Aorta (tissue), 5 donors: Measurements from ENCODE around the gene UTP20. TPM values are rescaled to one million over a fixed set of nuclear protein-coding genes. Genes with fewer than 3 reads are reported as not detected.

Source experiments
- ATAC-seq: fragments of 200-7000 bp; cut with Tn5 transposase; one replicate; pipeline ENCODE4 v1.9.1; 2022; ENCODE audit warnings: moderate library complexity; ENCODE audit not compliant: low FRiP score
- DNase-seq, 2 donors: peaks; one replicate each; pipeline ENCODE4 v3.0.0-alpha.2; 2020
- H3K27ac ChIP-seq, 2 donors: one replicate each; pipeline ENCODE4 v1.5.1; 2013; ENCODE audit warnings: low read length in 2 of 2, mild to moderate bottlenecking in 2 of 2, moderate library complexity in 2 of 2, control low read depth in 1 of 2, inconsistent platforms in 1 of 2, low read depth in 1 of 2
- H3K27me3 ChIP-seq, 2 donors: one replicate each; pipeline ENCODE4 v1.6.1; 2013; ENCODE audit warnings: control low read depth in 1 of 2, low read length in 1 of 2, mild to moderate bottlenecking in 1 of 2, moderate library complexity in 1 of 2; ENCODE audit not compliant: insufficient read depth in 2 of 2, control insufficient read depth in 1 of 2
- H3K36me3 ChIP-seq, 2 donors: one replicate each; pipeline ENCODE4 v1.6.1; 2013; ENCODE audit warnings: control low read depth in 1 of 2, low read length in 1 of 2, mild to moderate bottlenecking in 1 of 2; ENCODE audit not compliant: insufficient read depth in 2 of 2, control insufficient read depth in 1 of 2
- H3K4me1 ChIP-seq, 2 donors: one replicate each; pipeline ENCODE4 v1.6.1; 2013; ENCODE audit warnings: low read length in 2 of 2, control low read depth in 1 of 2, mild to moderate bottlenecking in 1 of 2, moderate library complexity in 1 of 2; ENCODE audit not compliant: insufficient read depth in 2 of 2, control insufficient read depth in 1 of 2
- H3K4me3 ChIP-seq, 2 donors: one replicate each; pipeline ENCODE4 v1.5.1; 2013; ENCODE audit warnings: low read length in 2 of 2, control low read depth in 1 of 2, mild to moderate bottlenecking in 1 of 2
- H3K9me3 ChIP-seq: one replicate; pipeline ENCODE4 v1.6.1; 2013; ENCODE audit warnings: mild to moderate bottlenecking, low read length; ENCODE audit not compliant: control insufficient read depth
- WGBS, 2 donors: extraction: QIAGEN DNeasy Blood & Tissue Kit; methylation state at CpG; one replicate each; pipeline ENCODE4 v1.1.7; 2013; 5-methylcytosine and 5-hydroxymethylcytosine counted together
- intact Hi-C, 2 donors: fragments of 100-400 bp; cut with DNase I; formaldehyde crosslinking; loops; one replicate each; pipeline versions ENCODE4 v1.14.2 to v1.15.0; 2022
- long read RNA-seq, 2 donors: library from polyadenylated mRNA; unstranded; transcript quantifications; one replicate each; pipeline ENCODE4 v2.0.0, GENCODE V29; 2020 to 2021
- polyA plus RNA-seq, 2 donors: library from polyadenylated mRNA; stranded (reverse); fragments of 200-250 nt; gene quantifications; one replicate each; pipeline ENCODE4 v1.2.3, GENCODE V29; 2013
- total RNA-seq, 2 donors: library from RNA; stranded (reverse); fragmentation: NEBNext Ultra II Directional; extraction: Animal tissue kit (Norgen Biotek cat#: 25700); gene quantifications; one replicate each; pipeline ENCODE4 v1.2.1, GENCODE V29; 2021
- donor health status: healthy with polysubstance abuse.
- donor health status: Bipolar disorder and iron deficiency.
- donor health status: DM: no; HTN: no; CAD: no.
- donor health status: DM: no; HTN: no; CAD: no.
- donor health status: DM: yes; HTN: yes; CAD: no.

The UTP20 gene
- total RNA-seq = 10 to 100 TPM; 11.4 to 15.3 TPM
- polyA plus RNA-seq = 1 to 10 TPM in 1 of 2 donors, under 1 TPM in 1; 0.50 to 1.9 TPM
- long read RNA-seq, donor 1, partial matches to known transcripts = 3 of 7 reads
- long read RNA-seq, donor 1, other reads (novel, unspliced or antisense) = 3 of 7 reads
- long read RNA-seq, donor 2, partial matches to known transcripts = 4 of 11 reads
- long read RNA-seq, donor 2, other reads (novel, unspliced or antisense) = 6 of 11 reads

GRCh38 chr12:101280006-101280505 lies at the start of gene UTP20:
Gene UTP20, plus strand, starts transcription at chr12:101280105. Its CDS starts 178 bp downstream, at chr12:101280283.
- no peaks in the 10 kb centered on the region for H3K4me1 ChIP-seq

DNA sequence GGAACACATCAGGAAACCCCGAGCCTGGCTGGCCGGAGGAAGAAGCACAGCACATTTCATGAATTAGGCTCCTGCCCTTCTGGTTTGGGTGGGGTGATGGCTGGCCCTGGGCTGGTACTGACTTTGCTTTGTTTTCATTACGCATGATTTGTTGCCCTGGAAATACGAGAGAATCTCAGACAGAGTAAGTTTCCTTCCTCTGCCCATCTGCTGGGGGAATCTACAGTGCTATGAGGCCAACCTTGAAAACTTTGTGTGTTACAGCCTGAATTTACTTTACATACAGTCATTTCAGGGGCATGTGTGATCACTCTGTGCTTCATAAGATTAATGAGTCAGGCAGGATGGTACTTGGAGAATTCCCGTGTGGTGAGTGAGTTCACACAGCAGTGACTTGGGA lies 49.4 kb upstream of the UTP20 start:
- H3K36me3 ChIP-seq = no peaks in the 10 kb centered on the region
- no peaks in the 10 kb centered on the region for H3K9me3 ChIP-seq
- H3K27ac ChIP-seq = no peak overlapping the region
- DNase-seq = no peak
- no peaks in the 10 kb centered on the region for H3K4me1 ChIP-seq
- ATAC-seq = no peak
- intact Hi-C loops = no loop called here
- 27 to 42% methylated on average over 5 of the region's 5 CpGs for WGBS, 2 donors
- H3K27me3 ChIP-seq = no peaks in the 10 kb centered on the region
- no peak overlapping the region for H3K4me3 ChIP-seq

More at GRCh38 chr12:101280006-101280505, at the start of gene UTP20:
- Histone ChIP-seq H3K27ac (no peak within 1 kb of the TSS), H3K36me3 (no peaks in the 10 kb centered on the region), H3K27me3 (no peaks in the 10 kb centered on the region), H3K9me3 (no peaks in the 10 kb centered on the region), H3K4me3 (peak within 1 kb of the TSS; percentile 54 to 83)
- ATAC-seq = peak; percentile 100
- peak; percentile 94 to 98 for DNase-seq
- WGBS, 2 donors = 0% methylated on average over 34 of the region's 34 CpGs
- intact Hi-C loops = loop anchor here in 1 of 2 donors (5.0 kb wide), 1 partner anchor 453 kb away; no protein-coding TSS in a partner anchor

DNA sequence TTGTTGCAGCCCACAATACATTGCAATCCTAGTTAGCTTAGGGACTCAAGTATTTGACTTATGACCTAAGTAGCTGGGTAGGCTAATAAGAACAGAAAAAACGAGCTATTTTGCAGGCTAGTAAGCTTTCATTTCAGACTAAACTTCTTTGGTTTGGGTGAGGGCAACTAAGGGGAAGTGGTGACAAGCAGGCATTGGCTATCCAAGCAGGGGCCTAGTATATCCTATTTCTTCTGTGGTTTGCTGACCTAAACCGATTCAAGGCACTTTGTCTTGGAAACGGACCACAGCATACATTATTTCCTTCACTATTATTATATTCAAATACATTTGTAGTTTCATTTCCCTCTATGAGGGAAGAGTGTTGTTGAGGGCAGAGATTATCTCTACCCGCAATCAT lies 48.3 kb upstream of the UTP20 start:
- ATAC-seq (no peak), DNase-seq (no peak)
- no peaks in the 10 kb centered on the region for H3K9me3 ChIP-seq
- intact Hi-C loops = no loop called here
- H3K4me1 ChIP-seq = no peaks in the 10 kb centered on the region
- no peaks in the 10 kb centered on the region for H3K27me3 ChIP-seq
- 64 to 71% methylated on average over 4 of the region's 4 CpGs for WGBS, 2 donors
- no peak overlapping the region for H3K27ac ChIP-seq
- H3K36me3 ChIP-seq = no peaks in the 10 kb centered on the region
- no peak overlapping the region for H3K4me3 ChIP-seq

GRCh38 chr12:101235686-101236085 lies 44.2 kb upstream of the UTP20 start:
- no peak for DNase-seq
- Histone ChIP-seq H3K4me3 (no peak overlapping the region), H3K27me3 (no peaks in the 10 kb centered on the region), H3K9me3 (no peaks in the 10 kb centered on the region), H3K27ac (no peak overlapping the region), H3K36me3 (no peaks in the 10 kb centered on the region), H3K4me1 (no peaks in the 10 kb centered on the region)
- intact Hi-C loops = no loop called here
- no peak for ATAC-seq
- WGBS, 2 donors = 81 to 86% methylated on average over 2 of the region's 2 CpGs

DNA sequence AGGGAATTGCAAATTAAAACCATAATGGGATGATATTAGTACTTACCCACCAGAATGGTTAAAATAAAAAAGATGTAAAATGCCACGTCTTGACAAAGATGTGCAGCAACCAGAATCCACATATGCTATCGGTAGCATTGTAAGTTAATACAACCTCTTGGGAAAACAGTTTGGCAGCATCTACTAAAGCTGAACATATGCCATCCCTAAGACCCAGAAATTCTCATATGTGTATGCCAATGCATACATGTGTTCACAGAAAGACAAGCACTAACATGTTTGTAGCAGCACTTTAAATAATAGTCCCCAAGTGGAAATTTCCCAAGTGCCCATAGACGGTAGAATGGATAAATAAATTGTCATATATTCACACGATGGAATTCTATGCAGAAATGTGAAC lies 41.6 kb upstream of the UTP20 start:
- H3K27me3 ChIP-seq = peaks cover 0 to 2% of the 10 kb centered on the region in 2 donors
- intact Hi-C loops = no loop called here
- WGBS, 2 donors = 42 to 50% methylated on average over 4 of the region's 4 CpGs
- no peaks in the 10 kb centered on the region for H3K4me1 ChIP-seq
- ATAC-seq (no peak), DNase-seq (no peak)
- H3K4me3 ChIP-seq = no peak overlapping the region
- no peaks in the 10 kb centered on the region for H3K36me3 ChIP-seq
- H3K27ac ChIP-seq = no peak overlapping the region
- H3K9me3 ChIP-seq = peaks cover 3% of the 10 kb centered on the region

- Histone ChIP-seq H3K27ac (no peak overlapping the region), H3K36me3 (no peaks in the 10 kb centered on the region), H3K27me3 (peaks cover 0 to 2% of the 10 kb centered on the region in 2 donors), H3K4me3 (no peak overlapping the region), H3K9me3 (peaks cover 3% of the 10 kb centered on the region), H3K4me1 (no peaks in the 10 kb centered on the region)
- intact Hi-C loops = no loop called here
- 71 to 84% methylated on average over 6 of the region's 6 CpGs for WGBS, 2 donors
- DNase-seq = no peak
- peak; percentile 57 for ATAC-seq
Observed at GRCh38 chr12:101238800-101239329, 41.0 kb upstream of the UTP20 start.

- ATAC-seq (no peak), DNase-seq (no peak)
- intact Hi-C loops = no loop called here
- H3K27me3 ChIP-seq = peaks cover 0 to 2% of the 10 kb centered on the region in 2 donors
- peaks cover 3% of the 10 kb centered on the region for H3K9me3 ChIP-seq
- no peaks in the 10 kb centered on the region for H3K36me3 ChIP-seq
- no peak overlapping the region for H3K4me3 ChIP-seq
- H3K4me1 ChIP-seq = no peaks in the 10 kb centered on the region
- no peak overlapping the region for H3K27ac ChIP-seq
- 37 to 45% methylated on average over 2 of the region's 2 CpGs for WGBS, 2 donors
Observed at GRCh38 chr12:101243074-101243473, 36.8 kb upstream of the UTP20 start.

GRCh38 chr12:101243616-101244015 lies 36.3 kb upstream of the UTP20 start:
- no peak for DNase-seq

GRCh38 chr12:101256266-101256665 lies 23.6 kb upstream of the UTP20 start:
- no peak overlapping the region for H3K27ac ChIP-seq
- H3K36me3 ChIP-seq = no peaks in the 10 kb centered on the region

More at GRCh38 chr12:101243616-101244015, 36.3 kb upstream of the UTP20 start:
- H3K27ac ChIP-seq = no peak overlapping the region
- peaks cover 0 to 2% of the 10 kb centered on the region in 2 donors for H3K27me3 ChIP-seq
- H3K9me3 ChIP-seq = peaks cover 3% of the 10 kb centered on the region
- H3K4me1 ChIP-seq = no peaks in the 10 kb centered on the region
- intact Hi-C loops = no loop called here
- H3K36me3 ChIP-seq = no peaks in the 10 kb centered on the region
- no peak for ATAC-seq
- H3K4me3 ChIP-seq = no peak overlapping the region
- WGBS, 2 donors = 80 to 85% methylated on average over 2 of the region's 2 CpGs

More at GRCh38 chr12:101256266-101256665, 23.6 kb upstream of the UTP20 start:
- ATAC-seq = no peak
- H3K9me3 ChIP-seq = peaks cover 3% of the 10 kb centered on the region
- DNase-seq = no peak
- H3K27me3 ChIP-seq = no peaks in the 10 kb centered on the region
- 58 to 63% methylated on average over 4 of the region's 4 CpGs for WGBS, 2 donors
- H3K4me1 ChIP-seq = peaks cover 0 to 1% of the 10 kb centered on the region in 2 donors
- intact Hi-C loops = no loop called here
- H3K4me3 ChIP-seq = no peak overlapping the region
